SH-SY5Y (cell line): Measurements from ENCODE around the gene TACC3.

Experiments used
- GATA2 ChIP-seq: IDR thresholded peaks from 2 replicates; pipeline ENCODE4 v1.6.1; 2011; ENCODE audit warnings: mild to moderate bottlenecking, low read depth, low read length
- GATA3 ChIP-seq: IDR thresholded peaks from 2 replicates; pipeline ENCODE4 v1.6.1; 2011; ENCODE audit warnings: low read depth, mild to moderate bottlenecking, low read length, moderate library complexity

Gene TACC3

DNA sequence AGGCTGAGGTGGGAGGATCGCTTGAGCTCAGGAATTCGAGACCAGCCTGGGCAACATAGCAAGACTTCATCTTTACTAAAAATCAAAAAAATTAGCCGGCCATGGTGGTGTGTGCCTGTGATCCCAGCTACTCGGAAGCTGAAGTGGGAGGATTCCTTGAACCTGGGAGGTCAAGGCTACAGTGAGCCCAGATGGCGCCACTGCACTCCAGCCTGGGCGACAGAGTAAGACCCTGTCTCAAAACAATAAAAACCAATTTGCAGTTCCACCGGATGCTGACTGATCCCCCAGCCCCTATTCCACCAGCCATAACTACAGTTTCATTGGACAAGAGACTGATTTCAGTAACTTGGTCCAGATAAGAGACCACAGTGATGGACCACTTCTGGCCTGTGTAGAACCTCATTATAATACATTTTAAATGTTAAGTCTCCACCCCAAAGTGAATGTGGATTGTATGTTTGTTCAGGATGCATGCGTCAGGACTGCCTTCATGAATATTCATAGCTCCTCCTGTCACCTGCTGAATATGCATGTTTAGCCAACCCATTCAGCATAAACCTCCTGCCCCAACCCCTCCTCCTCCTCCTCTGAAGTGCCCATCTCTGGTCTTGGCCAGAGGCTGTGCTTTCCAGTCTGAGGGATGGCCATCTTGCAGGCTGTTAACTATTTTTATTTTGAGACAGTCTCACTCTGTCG, 6.9 kb upstream of the TACC3 start:
- TF ChIP-seq GATA3 (no peak), GATA2 (no peak)

DNA sequence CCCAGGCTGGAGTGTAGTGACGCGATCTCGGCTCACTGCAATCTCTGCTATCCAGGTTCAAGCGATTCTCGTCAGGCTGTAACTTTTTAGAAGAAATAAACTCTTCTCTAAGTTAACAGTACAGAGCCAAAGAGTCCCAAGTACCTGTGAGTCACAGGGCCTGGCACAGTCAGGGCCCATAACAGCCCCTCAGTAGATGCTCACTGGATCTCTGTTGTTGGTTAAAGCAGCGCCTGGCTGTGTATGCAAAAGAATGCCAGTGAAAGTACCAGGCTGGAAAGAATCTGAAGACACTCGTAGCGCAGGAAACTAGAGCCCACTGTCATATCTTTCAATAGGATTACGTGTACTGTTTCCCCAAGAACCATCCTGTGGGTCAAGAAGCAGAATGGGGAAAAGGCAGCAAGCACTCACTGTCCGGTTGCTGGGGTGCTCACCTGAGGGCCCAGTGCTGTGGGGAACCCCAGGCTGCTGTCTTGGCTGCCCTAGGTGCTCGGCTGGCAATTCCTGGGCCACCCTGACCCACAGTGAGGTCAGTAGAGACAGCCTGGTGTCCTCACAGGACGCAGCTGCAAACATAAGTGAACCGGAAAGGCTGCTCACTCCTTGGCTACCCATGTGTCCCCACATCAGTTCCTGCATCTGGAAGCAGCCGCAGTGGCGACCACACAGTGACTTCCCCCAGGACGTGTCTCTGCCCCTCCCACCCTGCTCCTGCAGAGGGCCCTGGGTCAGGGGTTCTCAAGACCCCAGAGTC, 6.1 kb upstream of the TACC3 start:
- TF ChIP-seq GATA3, result no peak
- TF ChIP-seq GATA2, result no peak

DNA sequence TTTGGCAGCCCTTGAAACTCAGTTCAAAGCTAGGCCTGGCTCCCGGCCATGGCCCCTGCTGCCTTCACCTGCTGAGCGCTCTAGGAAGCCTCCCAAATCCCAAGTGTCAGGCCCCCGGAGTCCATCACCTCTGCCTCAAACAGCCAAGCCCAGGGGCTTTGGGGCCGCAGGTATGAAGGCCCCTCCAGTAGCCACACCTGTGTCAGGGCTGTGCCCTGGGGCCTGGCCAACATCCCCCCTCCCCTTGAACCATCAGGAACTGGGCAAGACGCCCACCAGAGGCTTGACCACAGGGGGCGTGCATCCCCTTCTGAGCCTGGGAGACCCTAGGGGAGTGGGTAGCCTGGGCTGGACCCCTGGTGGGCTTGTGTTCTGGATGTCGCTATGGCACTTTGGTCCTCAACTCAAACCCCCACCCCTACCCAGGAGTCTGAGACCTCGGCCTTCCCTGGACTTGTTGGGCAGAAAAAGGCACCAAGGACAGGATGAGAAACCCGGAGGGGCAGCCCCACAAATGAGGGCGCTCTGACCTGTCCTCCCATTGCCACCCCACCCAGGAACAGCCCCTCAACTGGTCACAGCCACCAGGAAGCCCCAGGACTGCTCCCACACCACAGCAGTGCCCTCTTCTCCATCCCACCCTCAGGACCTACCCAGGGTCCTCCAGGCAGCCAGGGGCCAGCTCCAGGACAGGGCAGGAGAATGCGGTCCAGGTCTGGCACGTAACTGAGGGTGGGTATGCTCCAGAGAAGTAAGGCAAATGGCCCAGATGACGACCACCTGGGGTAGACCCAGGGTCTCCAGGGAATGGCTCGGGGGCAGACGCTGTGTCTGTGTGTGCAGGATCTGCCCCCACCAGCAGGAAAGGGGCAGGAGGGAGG, 5.0 kb upstream of the TACC3 start:
- TF ChIP-seq GATA3 (no peak), GATA2 (no peak)

DNA sequence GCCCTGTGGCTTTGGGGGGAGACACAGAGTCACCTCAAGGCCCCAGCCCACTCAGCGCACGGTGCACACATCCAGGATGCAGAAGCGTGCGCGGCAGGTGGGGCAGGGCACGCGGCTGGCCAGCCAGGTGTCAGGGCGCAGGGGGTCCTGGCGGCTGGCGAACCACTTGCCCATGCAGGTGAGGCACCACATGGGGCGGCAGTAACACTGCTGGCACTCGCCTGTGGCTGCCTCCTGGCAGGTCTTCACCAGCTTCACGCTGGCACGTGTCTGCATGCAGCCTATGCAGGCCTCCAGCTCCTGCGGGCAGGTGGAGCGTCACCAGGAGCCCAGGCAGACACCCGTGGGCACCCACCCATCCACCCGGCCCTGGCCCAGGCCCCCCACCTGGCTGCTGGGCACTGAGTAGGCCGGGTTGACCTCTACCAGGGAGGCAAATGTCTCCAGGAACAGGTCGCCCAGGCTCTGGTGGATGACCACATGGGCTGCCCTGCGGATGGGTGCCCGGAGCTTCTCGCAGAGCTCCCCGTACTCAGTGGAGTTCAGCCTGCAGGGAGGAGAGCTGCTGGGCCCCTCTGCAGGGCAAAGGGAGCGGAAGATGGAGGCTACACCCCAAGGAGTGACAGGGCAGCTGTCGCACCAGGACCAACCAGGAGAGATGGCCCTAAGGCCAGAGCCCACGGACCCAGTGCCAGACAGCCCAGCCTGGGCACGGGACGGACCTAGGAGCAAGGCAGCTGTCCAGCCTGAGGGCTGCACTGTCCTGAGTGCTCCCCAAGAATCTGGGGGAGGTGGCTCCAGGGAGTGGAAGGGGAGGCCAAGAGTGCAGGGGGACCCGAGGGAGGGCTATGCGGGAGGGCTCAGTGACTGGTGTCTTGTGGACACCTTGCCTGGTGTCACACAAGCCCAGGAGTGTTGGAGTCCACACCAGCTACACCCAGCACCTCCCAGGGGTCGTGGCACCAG, 3.9 kb upstream of the TACC3 start:
- no peak for TF ChIP-seq GATA2
- no peak for TF ChIP-seq GATA3

DNA sequence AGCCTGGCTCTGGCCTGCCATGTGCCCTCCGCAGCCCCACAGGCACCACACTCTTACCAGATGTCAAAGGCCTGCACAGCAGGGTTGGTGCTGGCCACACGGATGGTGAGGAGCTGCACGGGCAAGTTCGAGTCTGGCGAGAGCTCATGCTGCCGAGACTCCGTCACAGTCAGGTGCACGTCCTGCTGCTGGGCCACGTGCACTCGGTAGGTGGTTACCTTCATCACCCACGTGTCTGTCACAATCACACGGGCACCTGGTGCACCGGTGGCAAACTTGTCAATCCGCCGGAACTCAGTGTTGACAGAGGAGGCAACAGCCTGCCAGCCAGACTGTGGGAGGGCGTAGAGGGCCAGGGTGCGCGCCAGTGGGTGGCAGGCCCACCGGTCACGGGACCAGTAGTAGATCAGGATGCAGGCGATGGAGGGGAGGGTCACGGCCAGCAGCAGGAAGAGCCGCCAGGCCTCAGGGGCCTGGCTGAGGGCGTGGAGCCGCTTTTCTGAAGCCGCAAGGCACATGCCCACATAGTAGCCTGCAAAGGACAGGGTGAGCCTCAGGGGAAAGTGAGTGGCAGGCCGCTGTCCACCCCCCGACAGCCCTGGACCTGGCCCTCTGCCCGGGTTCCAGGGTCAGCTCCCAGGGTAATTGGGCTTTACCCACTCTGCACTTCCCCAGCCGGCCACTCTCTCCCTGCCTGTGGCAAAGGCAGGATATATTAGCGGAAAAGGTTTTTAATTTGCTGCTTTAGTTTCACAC, 3.0 kb upstream of the TACC3 start:
- TF ChIP-seq GATA3, result no peak
- no peak for TF ChIP-seq GATA2

DNA sequence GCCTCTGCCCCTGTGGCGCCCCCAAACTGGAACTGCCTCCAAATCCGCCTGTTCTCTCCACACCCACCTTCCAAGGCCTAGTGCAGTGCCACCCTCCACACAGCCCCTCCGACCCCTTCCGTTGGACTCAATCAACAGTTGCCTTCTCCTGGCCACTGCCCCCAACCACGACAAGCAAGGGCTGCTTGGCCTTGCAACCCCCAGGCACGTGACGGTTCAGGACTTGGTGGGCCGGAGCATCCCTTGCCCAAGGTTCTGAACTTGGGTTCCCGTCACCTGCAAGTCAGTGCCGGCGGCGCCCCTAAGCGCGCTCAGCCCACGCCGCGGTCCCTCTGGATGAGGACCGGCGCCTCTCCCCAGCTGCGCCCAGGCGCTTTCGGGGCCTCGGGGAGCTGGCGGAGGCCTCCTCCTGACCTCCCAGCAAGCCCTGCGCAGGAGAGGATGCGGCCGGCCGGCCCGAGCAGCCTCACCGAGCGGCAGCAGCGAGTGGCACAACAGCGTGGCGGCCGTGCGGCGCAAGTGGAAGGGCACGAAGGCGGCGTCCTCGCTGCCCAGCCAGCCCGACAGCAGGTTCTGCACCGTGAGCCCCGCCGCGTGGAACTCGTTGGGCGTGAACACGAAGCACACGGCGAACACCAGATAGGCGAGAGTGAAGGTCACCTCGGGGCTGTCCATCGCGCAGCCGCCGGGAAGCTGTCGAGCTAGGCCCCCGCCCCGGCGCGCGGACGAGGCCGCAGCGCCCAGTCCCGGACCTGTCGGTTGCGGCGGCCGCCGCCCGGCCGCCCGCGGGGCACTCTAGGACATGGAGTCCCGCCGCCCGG, 948 bp upstream of the TACC3 start:
- TF ChIP-seq GATA3 (no peak), GATA2 (no peak)

DNA sequence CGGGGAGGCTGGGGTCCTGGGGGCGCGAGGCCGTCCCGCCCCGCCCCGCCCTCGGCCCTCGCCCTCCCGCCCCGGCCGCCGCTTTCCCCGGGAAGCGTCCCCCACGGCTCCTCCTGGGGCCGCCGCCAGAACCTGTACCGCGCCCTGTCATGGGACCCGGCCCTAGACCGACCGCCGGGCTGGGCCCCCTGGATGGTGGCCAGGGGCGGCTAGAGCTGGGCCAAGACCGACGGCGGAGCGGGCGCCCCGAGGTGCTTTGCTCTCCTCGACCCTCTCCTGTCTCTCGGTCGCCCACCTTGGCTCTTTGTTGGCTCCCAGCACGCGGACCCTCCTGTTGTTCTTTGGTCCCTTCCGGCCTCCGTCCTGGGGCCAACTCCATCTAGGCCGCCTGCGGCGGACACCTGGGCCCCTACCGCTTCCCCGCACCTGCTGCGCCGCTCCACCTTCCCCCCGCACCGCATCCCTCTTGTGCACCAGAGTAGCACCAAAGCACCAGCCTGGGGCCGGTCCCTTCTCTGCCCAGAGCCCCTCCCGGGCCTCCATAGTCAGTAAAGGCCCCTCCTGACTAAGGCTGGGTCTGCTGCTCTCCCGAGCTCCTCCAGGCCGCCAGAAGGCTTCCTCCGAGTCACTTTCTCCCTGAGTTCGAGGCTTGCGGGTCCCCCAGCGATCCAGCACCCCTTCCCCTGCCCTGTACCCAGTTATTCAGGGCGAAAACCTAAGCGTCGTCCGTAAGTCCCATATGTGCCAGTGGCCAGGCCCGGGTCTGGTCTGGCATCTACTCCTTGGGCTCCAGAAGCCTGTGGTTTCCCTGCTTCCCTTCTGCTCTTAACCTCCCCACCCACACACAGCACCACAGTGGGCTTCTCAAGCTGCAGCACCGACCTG, 587 bp downstream of the TACC3 start:
- TF ChIP-seq GATA2, result no peak
- TF ChIP-seq GATA3, result no peak

DNA sequence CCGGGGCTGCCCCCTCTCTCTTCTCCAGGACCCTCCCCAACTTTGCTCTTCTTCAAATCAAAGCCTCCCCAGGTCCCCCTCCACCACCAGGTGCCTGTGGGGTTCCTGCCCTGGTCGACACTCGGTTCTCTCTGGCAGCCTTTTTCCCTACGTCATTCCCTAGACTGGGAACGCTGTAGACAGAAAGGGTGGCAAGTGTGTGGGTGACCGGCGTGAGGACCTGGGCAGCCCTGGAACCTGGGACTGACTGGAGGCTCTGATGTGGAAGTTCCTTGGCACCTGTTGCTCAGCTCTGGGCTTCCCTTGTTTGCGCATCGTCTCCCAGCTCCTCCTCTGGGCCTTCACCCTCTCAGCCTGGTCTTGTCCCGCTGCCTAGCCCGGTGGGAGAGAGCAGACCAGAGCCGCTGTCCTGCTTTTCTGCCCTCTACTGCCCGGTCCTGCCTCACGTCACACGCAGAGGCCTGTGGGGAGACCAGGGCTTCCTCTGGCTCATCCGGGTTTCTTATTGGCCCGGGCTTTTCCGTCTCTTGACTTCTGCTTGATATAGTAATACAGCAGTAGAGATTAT, 1.3 kb downstream of the TACC3 start:
- TF ChIP-seq GATA2, result no peak
- TF ChIP-seq GATA3, result no peak

DNA sequence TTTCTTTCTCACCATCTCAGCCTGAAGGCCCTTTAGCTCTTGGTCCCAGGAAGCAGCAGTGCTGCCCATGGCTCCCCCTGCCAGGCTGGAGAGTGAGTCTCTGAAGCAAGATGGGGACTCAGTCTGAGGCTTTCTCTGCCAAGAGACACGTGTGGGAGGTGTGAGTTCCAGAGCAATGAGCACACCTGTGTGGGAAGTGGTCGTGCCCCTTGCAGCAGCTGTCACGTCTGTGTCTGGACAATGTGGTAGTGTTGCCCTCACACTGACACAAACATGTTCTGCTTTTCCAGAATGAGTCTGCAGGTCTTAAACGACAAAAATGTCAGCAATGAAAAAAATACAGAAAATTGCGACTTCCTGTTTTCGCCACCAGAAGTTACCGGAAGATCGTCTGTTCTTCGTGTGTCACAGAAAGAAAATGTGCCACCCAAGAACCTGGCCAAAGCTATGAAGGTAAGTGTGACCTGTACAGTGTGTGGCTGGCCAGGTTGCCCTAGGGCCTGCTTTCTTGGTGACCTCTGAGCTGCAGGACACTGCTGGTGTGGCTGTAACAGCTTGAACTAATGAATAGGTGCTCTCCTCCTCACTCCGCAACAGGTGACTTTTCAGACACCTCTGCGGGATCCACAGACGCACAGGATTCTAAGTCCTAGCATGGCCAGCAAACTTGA, 1.9 kb downstream of the TACC3 start:
- TF ChIP-seq GATA3 (no peak), GATA2 (no peak)

DNA sequence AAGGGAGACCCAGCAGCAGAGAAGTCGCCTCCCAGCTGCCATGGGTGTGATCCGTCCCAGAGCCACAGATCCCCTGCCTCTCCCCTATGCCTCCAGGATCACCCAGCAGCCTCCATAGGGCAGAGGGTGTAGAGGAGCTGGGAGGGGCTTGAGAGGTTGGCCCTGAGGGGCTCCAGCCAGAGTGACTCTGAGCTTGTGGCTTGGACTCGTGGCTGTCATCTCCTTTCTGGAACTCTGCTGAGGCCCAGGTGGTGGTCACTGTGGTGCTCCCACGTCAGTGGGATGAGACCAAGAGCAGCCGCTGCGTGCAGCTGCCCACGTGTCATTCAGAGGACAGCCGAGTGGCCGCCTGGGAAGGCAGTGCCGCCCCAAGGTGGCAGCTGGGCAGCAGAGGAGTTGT, 4.2 kb downstream of the TACC3 start:
- TF ChIP-seq GATA3 (no peak), GATA2 (no peak)
